ENCODE measurements around the gene SLC22A5. TPM values are rescaled to one million over a fixed set of nuclear protein-coding genes. Genes with fewer than 3 reads are reported as not detected.

Gene SLC22A5
- total and polyA plus RNA-seq, 10 of the 15 experiments (the other 5 are each of a cell fraction or from before 2014, with no cell fraction given) = 1.1 to 4.4 (median 2.3) TPM

GRCh38 chr5:132417010-132417439 is 47.5 kb downstream of the SLC22A5 start (continued):
- TF ChIP-seq ZNF687 (IDR thresholded peaks at IDR 0.05) (no peak), SIN3A (IDR thresholded peaks at IDR 0.05; ENCODE audit: low read depth, low read length) (no peak), NFXL1 (IDR thresholded peaks at IDR 0.05; ENCODE audit: borderline replicate concordance) (no peak)

GRCh38 chr5:132417461-132417860 is 48.0 kb downstream of the SLC22A5 start:
- no peak overlapping the region for H3K27ac ChIP-seq (ENCODE audit: control insufficient read depth, insufficient read depth)
- ChIA-PET POLR2A (interaction anchor here (0.5 to 5.8 kb wide), 9 partner anchors 10 to 83 kb away, joined by 3 to 97 read pairs (median 4); partner anchors contain the start of gene IRF1), CTCF (interaction anchor here (0.7 to 4.1 kb wide), 13 partner anchors 7 to 403 kb away, joined by 3 to 37 read pairs (median 7); partner anchors contain the start of gene IRF1), SMC1A (ENCODE audit: uncharacterized antibody, unreplicated experiment) (interaction anchor here (0.7 to 6.2 kb wide), 9 partner anchors 8 to 447 kb away, joined by 3 to 98 read pairs (median 6); partner anchors contain the start of gene IRF1), RAD21 (ENCODE audit: unreplicated experiment) (interaction anchor here (0.7 to 6.2 kb wide), 9 partner anchors 8 to 154 kb away, joined by 3 to 121 read pairs (median 5); partner anchors contain the start of gene IRF1)
- BruUV-seq (replicated peaks) = no TSS peak
- no peak overlapping the region for H3K9ac ChIP-seq (ENCODE audit: control insufficient read depth, insufficient read depth, low read length)
- in situ Hi-C loops (cut with MboI) = no loop called here
- H4K20me1 ChIP-seq (ENCODE audit: control insufficient read depth, insufficient read depth) = no peaks in the 10 kb centered on the region
- peaks cover 87% of the 10 kb centered on the region for H3K79me2 ChIP-seq (ENCODE audit: control insufficient read depth, insufficient read depth, low read length)
- FAIRE-seq (no peak), ATAC-seq (no peak), DNase-seq (ENCODE audit: low read depth, low spot score) (no peak)
- H3K4me3 ChIP-seq = no peak overlapping the region; the same call in 1 of the 2 replicates
- peaks cover 61% of the 10 kb centered on the region for H3K4me1 ChIP-seq (ENCODE audit: control insufficient read depth, insufficient read depth, low read length)
- WGBS (ENCODE audit: insufficient coverage, insufficient replicate concordance, low lambda C conversion rate, missing lambda C conversion rate) = 95% methylated on average over 6 of the region's 6 CpGs
- H2AFZ ChIP-seq (ENCODE audit: control insufficient read depth, low read depth, low read length) = no peak overlapping the region
- intact Hi-C loops (cut with micrococcal nuclease; ENCODE audit: unreplicated experiment) = no loop called here
- peaks cover 3 to 24% of the 10 kb centered on the region in 2 experiments for H3K36me3 ChIP-seq (ENCODE audit: control insufficient read depth in 2 of 2, insufficient read depth in 2 of 2, low read length in 1 of 2)
- H3K4me2 ChIP-seq (ENCODE audit: control insufficient read depth, insufficient read depth) = no peak overlapping the region; the same call in 1 of the 2 replicates
- no peaks in the 10 kb centered on the region for H3K9me3 ChIP-seq (replicated peaks; ENCODE audit: control insufficient read depth, insufficient read depth, low read length)
- no peaks in the 10 kb centered on the region for H3K27me3 ChIP-seq (replicated peaks in 1 of 2; ENCODE audit: control insufficient read depth in 2 of 2, insufficient read depth in 2 of 2, low read length in 1 of 2)
- no peak for TF ChIP-seq BACH1 (IDR thresholded peaks at IDR 0.05; ENCODE audit: borderline replicate concordance)
- no peak for TF ChIP-seq MEF2A (IDR thresholded peaks at IDR 0.05; ENCODE audit: insufficient read depth, low read depth, low read length)
- TF ChIP-seq NBN (IDR thresholded peaks at IDR 0.05) = no peak
- TF ChIP-seq EZH2 (IDR thresholded peaks at IDR 0.05; ENCODE audit: borderline replicate concordance, control insufficient read depth, low read depth, low read length) = no peak
- no peak for TF ChIP-seq E2F4 (IDR thresholded peaks at IDR 0.05; ENCODE audit: low read depth, low read length)
- no peak for TF ChIP-seq LARP7 (IDR thresholded peaks at IDR 0.05)
- TF ChIP-seq SREBF2 (IDR thresholded peaks at IDR 0.05; ENCODE audit: low read length) = no peak
- no peak for TF ChIP-seq MYC (IDR thresholded peaks at IDR 0.05; ENCODE audit: insufficient read depth, insufficient read length, insufficient replicate concordance, low read length, severe bottlenecking)
- no peak for TF ChIP-seq KDM1A (IDR thresholded peaks at IDR 0.05; ENCODE audit: borderline replicate concordance)
- TF ChIP-seq PKNOX1 (IDR thresholded peaks at IDR 0.05) = no peak
- TF ChIP-seq SMARCA5 (IDR thresholded peaks at IDR 0.05) = no peak
- no peak for TF ChIP-seq ZBTB33 (IDR thresholded peaks at IDR 0.05)

Data from GM12878 (cell line).